OCI-LY1 (cell line): ENCODE data around the gene NDUFAF2.

Source experiments
- EZH2 ChIP-seq: fragments of 200-600 bp; sonication (generic), shearing (Covaris generic); IDR thresholded peaks from 2 replicates; pipeline ENCODE4 v1.8.0; 2017; ENCODE audit warnings: borderline replicate concordance, mixed run types, mild to moderate bottlenecking, antibody characterized with exemption, low read length, moderate library complexity, mixed read lengths
- TF ChIP-seq, protein P1 (sequence below): fragments of 200-600 bp; sonication (generic), shearing (Covaris generic); IDR thresholded peaks from 2 replicates; pipeline ENCODE4 v1.5.1; 2017; ENCODE audit warnings: mild to moderate bottlenecking, antibody characterized with exemption, low read length, moderate library complexity, mixed read lengths

DNA sequence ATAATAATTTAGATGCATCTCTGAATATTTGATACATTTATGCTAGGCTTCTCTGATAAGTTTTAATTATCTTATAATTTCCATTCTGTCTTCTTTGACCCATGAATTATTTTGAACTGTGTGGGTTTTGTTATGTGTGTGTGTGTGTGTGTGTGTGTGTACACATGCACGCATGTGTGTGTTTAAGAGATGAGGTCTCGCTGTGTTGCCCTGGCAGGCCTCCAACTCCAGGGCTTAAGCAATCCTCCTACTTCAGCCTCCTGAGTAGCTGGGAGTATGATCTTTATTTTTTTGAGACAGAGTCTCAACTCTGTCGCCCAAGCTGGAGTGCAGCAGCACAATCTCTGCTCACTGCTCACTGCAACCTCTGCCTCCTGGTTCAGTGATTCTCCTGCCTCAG is 75.4 kb downstream of the NDUFAF2 start:
- TF ChIP-seq, protein P1, sequence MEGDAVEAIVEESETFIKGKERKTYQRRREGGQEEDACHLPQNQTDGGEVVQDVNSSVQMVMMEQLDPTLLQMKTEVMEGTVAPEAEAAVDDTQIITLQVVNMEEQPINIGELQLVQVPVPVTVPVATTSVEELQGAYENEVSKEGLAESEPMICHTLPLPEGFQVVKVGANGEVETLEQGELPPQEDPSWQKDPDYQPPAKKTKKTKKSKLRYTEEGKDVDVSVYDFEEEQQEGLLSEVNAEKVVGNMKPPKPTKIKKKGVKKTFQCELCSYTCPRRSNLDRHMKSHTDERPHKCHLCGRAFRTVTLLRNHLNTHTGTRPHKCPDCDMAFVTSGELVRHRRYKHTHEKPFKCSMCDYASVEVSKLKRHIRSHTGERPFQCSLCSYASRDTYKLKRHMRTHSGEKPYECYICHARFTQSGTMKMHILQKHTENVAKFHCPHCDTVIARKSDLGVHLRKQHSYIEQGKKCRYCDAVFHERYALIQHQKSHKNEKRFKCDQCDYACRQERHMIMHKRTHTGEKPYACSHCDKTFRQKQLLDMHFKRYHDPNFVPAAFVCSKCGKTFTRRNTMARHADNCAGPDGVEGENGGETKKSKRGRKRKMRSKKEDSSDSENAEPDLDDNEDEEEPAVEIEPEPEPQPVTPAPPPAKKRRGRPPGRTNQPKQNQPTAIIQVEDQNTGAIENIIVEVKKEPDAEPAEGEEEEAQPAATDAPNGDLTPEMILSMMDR = no peak
- no peak for TF ChIP-seq EZH2
